GM12892 (cell line): ENCODE measurements around the gene ZDHHC14.

Experiments used
- POLR2A ChIP-seq: IDR thresholded peaks from 2 replicates; pipeline ENCODE4 v1.6.1; 2011; ENCODE audit warnings: low read depth, low read length, control low read depth
- POLR2AphosphoS5 ChIP-seq: IDR thresholded peaks from 2 replicates; pipeline ENCODE4 v1.6.1; 2011; ENCODE audit warnings: low read depth, low read length, control low read depth

GRCh38 chr6:157539421-157539822, 158.4 kb downstream of the ZDHHC14 start:
- TF ChIP-seq POLR2A (no peak), POLR2AphosphoS5 (no peak)
